Gastroesophageal sphincter (tissue), 4 donors: ENCODE results near the gene CDK18. TPM values are rescaled to one million over a fixed set of nuclear protein-coding genes. Genes with fewer than 3 reads are reported as not detected.

Source experiments
- ATAC-seq: fragments of 150-250 bp; one replicate; pipeline ENCODE4 v1.9.1; 2016; ENCODE audit warnings: mild to moderate bottlenecking, moderate library complexity
- H3K27ac ChIP-seq, 4 donors: fragments of 200-600 bp; sonication (generic) in 3 of 4; 1 replicate in 3 of 4; 2 replicates in 1 of 4; pipeline ENCODE4 v1.5.1; 2016 to 2019
- H3K27me3 ChIP-seq: fragments of 200-600 bp; sonication (generic); one replicate; pipeline ENCODE4 v1.5.1; 2019
- H3K36me3 ChIP-seq, 2 donors: fragments of 200-600 bp; sonication (generic); one replicate each; pipeline ENCODE4 v1.5.1; 2019; ENCODE audit warnings: control low read depth in 1 of 2
- H3K4me1 ChIP-seq, 3 donors: fragments of 200-600 bp; sonication (generic); 1 replicate in 2 of 3; 2 replicates in 1 of 3; pipeline ENCODE4 v1.5.1; 2016 to 2019; ENCODE audit warnings: control low read depth in 2 of 3
- H3K4me3 ChIP-seq, 2 donors: fragments of 200-600 bp; sonication (generic); one replicate each; pipeline ENCODE4 v1.5.1; 2019; ENCODE audit warnings: mild to moderate bottlenecking in 1 of 2, moderate library complexity in 1 of 2
- H3K9me3 ChIP-seq, 3 donors: fragments of 200-600 bp; sonication (generic); one replicate each; pipeline ENCODE4 v1.5.1; 2017 to 2019; ENCODE audit warnings: control low read depth in 2 of 3
- EP300 ChIP-seq: sonication (generic); formaldehyde crosslinking; IDR thresholded peaks from one replicate; pipeline ENCODE4 v1.6.1; 2017; ENCODE audit warnings: antibody characterized with exemption, mild to moderate bottlenecking
- POLR2A ChIP-seq, 2 donors: fragments of 450-650 bp; IDR thresholded peaks; one replicate each; pipeline ENCODE4 v1.6.1; 2017; ENCODE audit warnings: antibody characterized with exemption in 2 of 2, mild to moderate bottlenecking in 2 of 2, moderate library complexity in 1 of 2
- POLR2AphosphoS5 ChIP-seq: sonication (generic); formaldehyde crosslinking; IDR thresholded peaks from one replicate; pipeline ENCODE4 v1.6.1; 2017; ENCODE audit warnings: antibody characterized with exemption
- WGBS, 2 donors: methylation state at CpG; one replicate each; pipeline ENCODE4 v1.1.5; 2018; ENCODE audit warnings: low coverage in 1 of 2; 5-methylcytosine and 5-hydroxymethylcytosine counted together
- small RNA-seq, 4 donors: library from RNA; depleted of rRNA; stranded (forward); fragments of <200 nt; gene quantifications; one replicate each; pipeline ENCODE3, GENCODE V24; 2016
- total RNA-seq, 4 donors: library from RNA; depleted of rRNA; stranded (reverse); fragments of >200 nt; gene quantifications; one replicate each; pipeline ENCODE4 v1.1.0, GENCODE V29; 2016
- TF ChIP-seq, protein P1 (sequence below), 4 experiments: fragments of 200-600 bp in 2 of 4; fragments of 450-650 bp in 2 of 4; sonication (generic) in 1 of 4; IDR thresholded peaks; one replicate each; pipeline ENCODE4 v1.5.1; 2017 to 2019; ENCODE audit warnings: antibody characterized with exemption in 4 of 4, mild to moderate bottlenecking in 2 of 4, moderate library complexity in 2 of 4

The CDK18 gene
- total RNA-seq, 4 donors from 2014 or later = 5.1 to 13.7 (median 6.3) TPM

DNA sequence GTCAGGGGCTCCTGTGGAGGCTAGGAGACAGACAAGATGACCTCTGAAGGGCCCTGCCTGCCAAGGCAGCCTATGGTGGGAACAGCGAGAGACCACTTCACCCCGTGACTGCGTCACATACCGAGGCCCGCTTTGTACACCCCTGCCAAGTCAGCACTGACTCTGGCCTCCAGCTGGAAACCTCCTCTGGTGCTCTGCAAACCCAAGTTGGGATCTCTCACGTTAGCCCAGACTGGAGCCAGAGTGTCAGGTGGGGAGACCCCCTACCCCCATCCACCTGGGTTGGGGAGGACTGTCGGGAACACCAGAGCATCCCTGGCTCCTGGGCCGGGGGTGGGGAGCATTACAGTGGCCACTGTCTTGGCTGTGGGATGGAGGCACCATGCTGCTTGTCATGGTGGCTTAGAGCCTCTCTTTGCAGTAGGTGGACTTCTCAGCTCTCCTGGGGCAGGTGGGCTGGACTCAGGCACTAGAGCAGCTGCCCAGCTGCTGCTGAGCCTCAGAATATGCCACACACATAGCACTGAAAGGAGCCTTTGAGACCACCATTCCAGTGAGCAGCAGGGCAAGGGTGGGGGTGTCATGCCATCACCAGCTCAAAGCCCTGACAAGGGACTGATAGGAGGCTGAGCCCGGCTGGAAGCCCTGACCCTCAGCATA, 77.0 kb downstream of the CDK18 start:
- Histone ChIP-seq H3K27me3 (peaks cover 44% of the 10 kb centered on the region), H3K27ac (peak overlapping the region in 1 of 4 donors; percentile 33), H3K4me3 (no peak overlapping the region), H3K9me3 (no peaks in the 10 kb centered on the region), H3K36me3 (no peaks in the 10 kb centered on the region), H3K4me1 (no peaks in the 10 kb centered on the region)
- WGBS, 2 donors = 68 to 80% methylated on average over 1 to 4 of the region's 9 CpGs
- no peak for ATAC-seq
- no peak for TF ChIP-seq EP300
- TF ChIP-seq, protein P1, sequence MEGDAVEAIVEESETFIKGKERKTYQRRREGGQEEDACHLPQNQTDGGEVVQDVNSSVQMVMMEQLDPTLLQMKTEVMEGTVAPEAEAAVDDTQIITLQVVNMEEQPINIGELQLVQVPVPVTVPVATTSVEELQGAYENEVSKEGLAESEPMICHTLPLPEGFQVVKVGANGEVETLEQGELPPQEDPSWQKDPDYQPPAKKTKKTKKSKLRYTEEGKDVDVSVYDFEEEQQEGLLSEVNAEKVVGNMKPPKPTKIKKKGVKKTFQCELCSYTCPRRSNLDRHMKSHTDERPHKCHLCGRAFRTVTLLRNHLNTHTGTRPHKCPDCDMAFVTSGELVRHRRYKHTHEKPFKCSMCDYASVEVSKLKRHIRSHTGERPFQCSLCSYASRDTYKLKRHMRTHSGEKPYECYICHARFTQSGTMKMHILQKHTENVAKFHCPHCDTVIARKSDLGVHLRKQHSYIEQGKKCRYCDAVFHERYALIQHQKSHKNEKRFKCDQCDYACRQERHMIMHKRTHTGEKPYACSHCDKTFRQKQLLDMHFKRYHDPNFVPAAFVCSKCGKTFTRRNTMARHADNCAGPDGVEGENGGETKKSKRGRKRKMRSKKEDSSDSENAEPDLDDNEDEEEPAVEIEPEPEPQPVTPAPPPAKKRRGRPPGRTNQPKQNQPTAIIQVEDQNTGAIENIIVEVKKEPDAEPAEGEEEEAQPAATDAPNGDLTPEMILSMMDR (IDR thresholded peaks at IDR 0.05) = no peak
- no peak for TF ChIP-seq POLR2AphosphoS5
- no peak for TF ChIP-seq POLR2A (IDR thresholded peaks at IDR 0.05)

DNA sequence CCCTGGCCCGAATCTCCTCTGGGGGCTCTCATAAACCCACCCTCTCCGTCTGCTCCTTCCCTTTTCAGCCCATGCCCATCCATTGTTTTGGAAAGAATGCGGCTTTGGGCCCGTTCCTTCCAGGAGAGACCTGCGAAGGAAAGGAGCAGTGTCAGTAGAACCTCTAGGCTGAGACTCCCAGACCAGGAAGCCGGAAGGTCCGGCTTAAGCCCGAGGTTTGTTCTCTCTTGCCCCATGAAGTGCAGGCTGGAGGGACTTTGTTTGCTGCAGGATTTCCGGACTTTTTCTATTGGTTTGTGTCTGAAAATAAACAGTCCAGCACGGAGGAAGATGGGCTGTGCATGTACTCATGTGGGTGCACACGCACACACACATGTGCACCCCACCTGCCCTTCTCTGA, 77.6 kb downstream of the CDK18 start:
- TF ChIP-seq POLR2AphosphoS5 = no peak
- TF ChIP-seq, protein P1 (IDR thresholded peaks at IDR 0.05) = no peak
- TF ChIP-seq POLR2A (IDR thresholded peaks at IDR 0.05) = no peak
- ATAC-seq = peak; percentile 18
- Histone ChIP-seq H3K27me3 (peaks cover 46% of the 10 kb centered on the region), H3K27ac (peak overlapping the region in 1 of 4 donors; percentile 33), H3K4me1 (no peaks in the 10 kb centered on the region), H3K4me3 (no peak overlapping the region), H3K36me3 (no peaks in the 10 kb centered on the region), H3K9me3 (no peaks in the 10 kb centered on the region)
- WGBS, 2 donors = 40 to 100% methylated on average over 2 to 5 of the region's 11 CpGs

Small RNA genes within 50 kb of the gene (small RNA-seq; reads per million reads assigned to genes)
- gene RNU2-19P = 0 reads per million in 4 donors

Other genes starting within 250 kb of the CDK18 start
- gene NUAK2, start 182.9 kb upstream of the CDK18 start, total RNA-seq = 1 to 10 TPM in 1 of 4 donors, under 1 TPM in 3; 0.67 to 1.1 (median 0.83) TPM
- under 1 TPM in 3 of 4 donors, not detected in 1; 0.16 to 0.40 (median 0.31) TPM for gene KLHDC8A, start 147.7 kb upstream of the CDK18 start, total RNA-seq
- not detected for gene LEMD1, start 82.6 kb upstream of the CDK18 start, total RNA-seq
- gene BLACAT1, start 48.6 kb upstream of the CDK18 start, total RNA-seq = not detected
- gene ELK4, start 127.3 kb downstream of the CDK18 start, total RNA-seq = 10 to 100 TPM; 23.2 to 24.6 (median 23.6) TPM
- gene SLC45A3, start 175.8 kb downstream of the CDK18 start, total RNA-seq = 1 to 10 TPM in 3 of 4 donors, under 1 TPM in 1; 0.84 to 1.3 (median 1.1) TPM
- 100 to 1,000 TPM; 130 to 180 (median 138) TPM for gene NUCKS1, start 245.5 kb downstream of the CDK18 start, total RNA-seq